Kidney (tissue), 14 donors: ENCODE measurements around the gene SLC5A5. TPM values are rescaled to one million over a fixed set of nuclear protein-coding genes. Genes with fewer than 3 reads are reported as not detected.

Source experiments
- DNase-seq, 5 donors: peaks; one replicate each; pipeline ENCODE4 v3.0.0-alpha.2; 2013 to 2020
- FAIRE-seq: peaks from 2 replicates; lab custom pipeline; 2012; peaks lifted over from hg19 to GRCh38; lab: Jason Lieb, UNC
- H3K27ac ChIP-seq, 2 donors: one replicate each; pipeline ENCODE4 v1.7.0; 2013; ENCODE audit warnings: low read depth in 2 of 2, low read length in 2 of 2, inconsistent platforms in 1 of 2
- H3K27me3 ChIP-seq: one replicate; pipeline ENCODE4 v1.7.1; 2013; ENCODE audit warnings: low read length, inconsistent platforms; ENCODE audit not compliant: control insufficient read depth, insufficient read depth
- H3K36me3 ChIP-seq, 3 donors: one replicate each; pipeline versions ENCODE4 v1.7.0 to v1.7.1; 2013; ENCODE audit warnings: low read length in 3 of 3, control low read depth in 1 of 3, inconsistent platforms in 1 of 3; ENCODE audit not compliant: insufficient read depth in 3 of 3, control insufficient read depth in 2 of 3
- H3K4me1 ChIP-seq, 3 donors: one replicate each; pipeline versions ENCODE4 v1.7.0 to v1.7.1; 2013; ENCODE audit warnings: low read length in 3 of 3, inconsistent platforms in 1 of 3, low read depth in 1 of 3; ENCODE audit not compliant: control insufficient read depth in 2 of 3, insufficient read depth in 2 of 3
- H3K4me3 ChIP-seq, 3 donors: one replicate each; pipeline versions ENCODE4 v1.7.0 to v1.8.1; 2013; ENCODE audit warnings: low read length in 3 of 3, control low read depth in 1 of 3, inconsistent platforms in 1 of 3
- H3K9ac ChIP-seq, 3 donors: one replicate each; pipeline versions ENCODE4 v1.7.0 to v1.7.1; 2013; ENCODE audit warnings: low read length in 3 of 3, control low read depth in 1 of 3, inconsistent platforms in 1 of 3
- H3K9me3 ChIP-seq, 3 donors: one replicate each; pipeline versions ENCODE4 v1.7.0 to v1.7.1; 2013; ENCODE audit warnings: low read length in 3 of 3, control low read depth in 1 of 3, inconsistent platforms in 1 of 3; ENCODE audit not compliant: control insufficient read depth in 2 of 3, insufficient read depth in 1 of 3
- intact Hi-C: fragments of 100-400 bp; cut with DNase I; formaldehyde crosslinking; loops from one replicate; pipeline ENCODE4 v1.11.1; 2022
- polyA plus RNA-seq: library from polyadenylated mRNA; stranded (reverse); fragments of 350-450 nt; fragmentation: Illumina TruSeq; extraction: RNeasy Lipid Tissue Mini Kit (QIAGEN cat#74804); gene quantifications from one replicate; pipeline ENCODE4 v1.2.3, GENCODE V29; 2014; ENCODE audit warnings: low read depth, low replicate concordance; ENCODE audit not compliant: insufficient read depth
- total RNA-seq: library from RNA; stranded (reverse); fragmentation: NEBNext Ultra II Directional; extraction: Animal tissue kit (Norgen Biotek cat#: 25700); gene quantifications from one replicate; pipeline ENCODE4 v1.2.1, GENCODE V29; 2021
- TF ChIP-seq, protein P1 (sequence below): IDR thresholded peaks from 3 replicates; pipeline ENCODE4 v1.5.1; 2012; ENCODE audit warnings: mild to moderate bottlenecking, moderate library complexity, borderline replicate concordance; ENCODE audit not compliant: insufficient read depth; ENCODE audit errors: extremely low read depth
- donor health status: control.
- donor health status: control.
- donor health status: control.
- donor health status: control.
- donor health status: control.
- donor health status: DM: yes; HTN: yes; CAD: no.
- donor health status: Normal renal cell carcinoma (clear cell type).

The SLC5A5 gene
- total and polyA plus RNA-seq, 2 donors from 2014 or later = 0.16 TPM; not detected in 1

DNA sequence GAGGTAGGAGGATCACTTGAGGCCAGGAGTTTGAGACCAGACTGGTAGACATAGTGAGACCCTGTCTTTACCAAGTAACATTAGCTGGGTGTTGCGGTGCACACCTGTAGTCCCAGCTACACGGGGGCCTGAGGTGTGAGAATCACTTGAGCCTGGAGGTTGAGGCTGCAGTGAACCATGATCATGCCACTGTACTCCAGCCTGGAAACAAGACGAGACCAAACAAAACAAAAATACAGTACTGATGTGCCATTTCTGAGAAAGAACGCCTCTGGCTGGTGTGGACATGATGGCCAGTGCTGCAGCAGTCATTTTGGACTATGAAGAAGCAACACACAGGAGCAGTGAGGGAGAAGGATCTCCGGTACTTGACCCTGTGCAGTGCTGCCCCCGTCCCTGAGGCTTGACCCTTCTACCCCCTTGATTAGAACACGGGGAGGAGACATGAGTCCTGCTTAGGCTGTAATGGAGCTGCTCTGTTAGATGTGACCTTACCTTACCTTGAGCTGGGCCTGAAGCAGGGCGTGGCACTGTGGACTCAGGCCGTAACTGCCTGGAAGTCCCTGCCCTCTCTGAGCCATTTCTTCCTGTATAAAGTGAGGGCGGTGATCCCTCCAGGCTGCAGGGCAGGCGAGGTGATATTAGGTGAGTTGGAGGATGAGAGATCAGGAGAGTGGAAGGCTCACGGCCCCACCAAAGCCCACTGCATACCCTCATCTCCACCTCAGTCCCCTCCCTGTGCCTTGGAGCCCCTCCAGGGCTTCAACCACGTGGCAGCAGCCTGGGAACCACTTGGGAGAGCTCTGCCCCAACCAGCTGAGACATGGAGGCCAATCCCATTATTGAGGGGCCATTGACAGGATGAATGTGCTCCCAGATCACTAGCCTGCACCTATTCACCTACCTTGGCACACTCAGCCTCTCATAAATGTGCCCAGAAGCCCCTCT, 6.1 kb upstream of the SLC5A5 start:
- no peak for DNase-seq
- H3K36me3 ChIP-seq = peaks cover 0 to 31% (median 13%) of the 10 kb centered on the region in 3 donors
- no peak overlapping the region for H3K27ac ChIP-seq
- H3K27me3 ChIP-seq = peaks cover 12% of the 10 kb centered on the region
- intact Hi-C loops = no loop called here
- no peak for FAIRE-seq
- TF ChIP-seq, protein P1, sequence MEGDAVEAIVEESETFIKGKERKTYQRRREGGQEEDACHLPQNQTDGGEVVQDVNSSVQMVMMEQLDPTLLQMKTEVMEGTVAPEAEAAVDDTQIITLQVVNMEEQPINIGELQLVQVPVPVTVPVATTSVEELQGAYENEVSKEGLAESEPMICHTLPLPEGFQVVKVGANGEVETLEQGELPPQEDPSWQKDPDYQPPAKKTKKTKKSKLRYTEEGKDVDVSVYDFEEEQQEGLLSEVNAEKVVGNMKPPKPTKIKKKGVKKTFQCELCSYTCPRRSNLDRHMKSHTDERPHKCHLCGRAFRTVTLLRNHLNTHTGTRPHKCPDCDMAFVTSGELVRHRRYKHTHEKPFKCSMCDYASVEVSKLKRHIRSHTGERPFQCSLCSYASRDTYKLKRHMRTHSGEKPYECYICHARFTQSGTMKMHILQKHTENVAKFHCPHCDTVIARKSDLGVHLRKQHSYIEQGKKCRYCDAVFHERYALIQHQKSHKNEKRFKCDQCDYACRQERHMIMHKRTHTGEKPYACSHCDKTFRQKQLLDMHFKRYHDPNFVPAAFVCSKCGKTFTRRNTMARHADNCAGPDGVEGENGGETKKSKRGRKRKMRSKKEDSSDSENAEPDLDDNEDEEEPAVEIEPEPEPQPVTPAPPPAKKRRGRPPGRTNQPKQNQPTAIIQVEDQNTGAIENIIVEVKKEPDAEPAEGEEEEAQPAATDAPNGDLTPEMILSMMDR = no peak
- H3K4me3 ChIP-seq = no peak overlapping the region
- no peaks in the 10 kb centered on the region for H3K9me3 ChIP-seq
- H3K9ac ChIP-seq = no peak overlapping the region
- peaks cover 0 to 11% (median 0%) of the 10 kb centered on the region in 3 donors for H3K4me1 ChIP-seq

DNA sequence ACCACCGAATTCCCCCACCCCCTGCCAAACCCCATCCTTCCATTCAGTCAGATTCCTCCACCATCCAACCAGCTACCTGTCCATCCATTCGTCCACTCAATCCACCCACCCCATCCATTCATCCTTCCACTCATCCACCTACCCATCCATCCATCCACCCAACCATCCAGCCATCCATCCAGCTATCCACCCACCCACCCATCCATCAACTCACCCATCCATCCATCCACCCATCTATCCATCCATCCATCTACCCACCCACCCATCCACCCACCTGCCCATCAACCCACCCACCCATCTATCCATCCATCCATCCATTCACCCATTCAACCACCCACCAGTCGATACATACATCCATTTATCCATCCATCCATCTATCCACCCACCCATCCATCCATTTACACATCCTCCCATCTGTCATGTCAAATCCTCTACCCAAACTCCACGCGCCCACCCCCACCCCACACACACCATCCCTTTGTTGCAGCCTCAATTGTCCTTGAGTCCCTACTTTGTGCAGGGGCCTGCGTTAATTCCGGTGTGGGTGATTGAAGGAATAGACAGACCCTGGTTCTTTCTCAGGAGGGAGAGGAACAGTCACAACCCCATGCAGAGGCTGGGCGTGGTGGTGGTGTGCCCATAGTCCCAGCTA, 5.3 kb upstream of the SLC5A5 start:
- Histone ChIP-seq H3K9ac (no peak overlapping the region), H3K27me3 (peaks cover 17% of the 10 kb centered on the region), H3K27ac (no peak overlapping the region), H3K36me3 (peaks cover 0 to 31% (median 13%) of the 10 kb centered on the region in 3 donors), H3K4me3 (no peak overlapping the region), H3K4me1 (peaks cover 0 to 4% (median 0%) of the 10 kb centered on the region in 3 donors), H3K9me3 (no peaks in the 10 kb centered on the region)
- no peak for DNase-seq
- no peak for FAIRE-seq
- intact Hi-C loops = no loop called here
- TF ChIP-seq, protein P1 = no peak

GRCh38 chr19:17866964-17867486, 4.7 kb upstream of the SLC5A5 start:
- H3K9me3 ChIP-seq = no peaks in the 10 kb centered on the region
- DNase-seq (no peak), FAIRE-seq (no peak)
- no peak overlapping the region for H3K4me3 ChIP-seq
- TF ChIP-seq, protein P1 = no peak
- intact Hi-C loops = no loop called here
- H3K27me3 ChIP-seq = peaks cover 19% of the 10 kb centered on the region
- H3K36me3 ChIP-seq = peaks cover 0 to 26% (median 13%) of the 10 kb centered on the region in 3 donors
- no peaks in the 10 kb centered on the region for H3K4me1 ChIP-seq
- H3K9ac ChIP-seq = no peak overlapping the region
- no peak overlapping the region for H3K27ac ChIP-seq
